Adrenal gland (tissue), 5 donors: ENCODE results near the gene MARK3.

Experiments used
- CTCF ChIP-seq, 6 experiments: fragments of 450-650 bp in 4 of 6; fragments of 200-600 bp in 2 of 6; sonication (generic) in 1 of 6; IDR thresholded peaks; 1 replicate in 5 of 6; 2 replicates in 1 of 6; pipeline versions ENCODE4 v1.5.1 to v1.8.0; 2016 to 2021; ENCODE audit warnings: antibody characterized with exemption in 6 of 6, mild to moderate bottlenecking in 2 of 6, moderate library complexity in 1 of 6
- POLR2A ChIP-seq, 2 donors: fragments of 450-650 bp; IDR thresholded peaks; one replicate each; pipeline ENCODE4 v1.6.1; 2017; ENCODE audit warnings: antibody characterized with exemption in 2 of 2, mild to moderate bottlenecking in 2 of 2, moderate library complexity in 1 of 2
- donor health status: DM: no; HTN: no; CAD: no.

DNA sequence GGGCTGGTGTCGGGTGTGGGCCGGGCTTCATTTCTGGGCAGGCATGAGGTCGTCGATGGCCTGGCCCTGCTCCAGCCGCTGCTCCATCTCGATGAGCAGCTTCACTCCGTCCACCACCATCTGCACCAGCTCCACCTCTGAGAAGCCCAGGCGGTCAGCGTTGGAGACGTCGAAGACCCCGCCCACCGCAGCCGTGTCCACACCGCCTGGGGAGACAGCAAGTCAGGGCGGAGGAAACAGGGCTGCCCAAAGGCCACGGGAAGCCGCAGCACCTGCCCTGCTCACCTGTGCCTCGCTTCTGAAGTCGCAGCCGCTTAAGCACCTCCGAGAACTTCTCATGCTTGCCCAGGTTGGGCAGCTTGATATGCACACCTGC is 134.6 kb downstream of the MARK3 start:
- no peak for TF ChIP-seq CTCF (IDR thresholded peaks at IDR 0.05)
- no peak for TF ChIP-seq POLR2A (IDR thresholded peaks at IDR 0.05)
